ENCODE results near the gene MAPKAP1. TPM values are rescaled to one million over a fixed set of nuclear protein-coding genes. Genes with fewer than 3 reads are reported as not detected.

Gene MAPKAP1
- total RNA-seq, 1 donor from 2014 or later, result 74.6 TPM

GRCh38 chr9:125649826-125650225 is 57.2 kb downstream of the MAPKAP1 start:
- no peak for TF ChIP-seq CTCF (IDR thresholded peaks at IDR 0.05; ENCODE audit: unreplicated experiment)
- Mint-ChIP-seq H3K9me3 (ENCODE audit: low read depth) (no peaks in the 10 kb centered on the region), H3K36me3 (ENCODE audit: insufficient read depth) (peaks cover 2% of the 10 kb centered on the region), H3K4me1 (ENCODE audit: low read depth) (peaks cover 9% of the 10 kb centered on the region), H3K27me3 (no peaks in the 10 kb centered on the region), H3K27ac (no peak overlapping the region), H3K4me3 (ENCODE audit: low read depth) (no peak overlapping the region)
- no peak for DNase-seq (ENCODE audit: low spot score, unreplicated experiment)

- Mint-ChIP-seq H3K36me3 (ENCODE audit: insufficient read depth) (peaks cover 2% of the 10 kb centered on the region), H3K27me3 (no peaks in the 10 kb centered on the region), H3K9me3 (ENCODE audit: low read depth) (no peaks in the 10 kb centered on the region), H3K27ac (no peak overlapping the region), H3K4me1 (ENCODE audit: low read depth) (peaks cover 9% of the 10 kb centered on the region), H3K4me3 (ENCODE audit: low read depth) (no peak overlapping the region)
- no peak for TF ChIP-seq CTCF (IDR thresholded peaks at IDR 0.05; ENCODE audit: unreplicated experiment)
- no peak for DNase-seq (ENCODE audit: low spot score, unreplicated experiment)
Measured at GRCh38 chr9:125649315-125649714, 57.7 kb downstream of the MAPKAP1 start.

GRCh38 chr9:125648294-125648693 is 58.7 kb downstream of the MAPKAP1 start:
- no peak for TF ChIP-seq CTCF (IDR thresholded peaks at IDR 0.05; ENCODE audit: unreplicated experiment)
- Mint-ChIP-seq H3K36me3 (ENCODE audit: insufficient read depth) (peaks cover 2% of the 10 kb centered on the region), H3K4me1 (ENCODE audit: low read depth) (peaks cover 9% of the 10 kb centered on the region), H3K4me3 (ENCODE audit: low read depth) (no peak overlapping the region), H3K27ac (peak overlapping the region; percentile 50), H3K27me3 (no peaks in the 10 kb centered on the region), H3K9me3 (ENCODE audit: low read depth) (no peaks in the 10 kb centered on the region)
- DNase-seq (ENCODE audit: low spot score, unreplicated experiment), result no peak

GRCh38 chr9:125646621-125647100 is 60.3 kb downstream of the MAPKAP1 start:
- H3K9me3 Mint-ChIP-seq (ENCODE audit: low read depth), result no peaks in the 10 kb centered on the region

GRCh38 chr9:125646217-125646616 is 60.8 kb downstream of the MAPKAP1 start:
- no peak for DNase-seq (ENCODE audit: low spot score, unreplicated experiment)
- H3K4me3 Mint-ChIP-seq (ENCODE audit: low read depth), result no peak overlapping the region
- H3K4me1 Mint-ChIP-seq (ENCODE audit: low read depth), result peaks cover 9% of the 10 kb centered on the region
- no peaks in the 10 kb centered on the region for H3K9me3 Mint-ChIP-seq (ENCODE audit: low read depth)
- H3K27ac Mint-ChIP-seq, result no peak overlapping the region
- no peak for TF ChIP-seq CTCF (IDR thresholded peaks at IDR 0.05; ENCODE audit: unreplicated experiment)
- H3K27me3 Mint-ChIP-seq, result no peaks in the 10 kb centered on the region
- no peaks in the 10 kb centered on the region for H3K36me3 Mint-ChIP-seq (ENCODE audit: insufficient read depth)

More at GRCh38 chr9:125646621-125647100, 60.3 kb downstream of the MAPKAP1 start:
- Mint-ChIP-seq H3K4me3 (ENCODE audit: low read depth) (no peak overlapping the region), H3K4me1 (ENCODE audit: low read depth) (peaks cover 9% of the 10 kb centered on the region), H3K36me3 (ENCODE audit: insufficient read depth) (no peaks in the 10 kb centered on the region), H3K27me3 (no peaks in the 10 kb centered on the region), H3K27ac (no peak overlapping the region)
- no peak for TF ChIP-seq CTCF (IDR thresholded peaks at IDR 0.05; ENCODE audit: unreplicated experiment)
- no peak for DNase-seq (ENCODE audit: low spot score, unreplicated experiment)

Data from progenitor cell of endocrine pancreas (in vitro differentiated cells).